SH-SY5Y (cell line): ENCODE data around the gene TPT1.

Experiments
- GATA2 ChIP-seq: IDR thresholded peaks from 2 replicates; pipeline ENCODE4 v1.6.1; 2011; ENCODE audit warnings: mild to moderate bottlenecking, low read depth, low read length
- GATA3 ChIP-seq: IDR thresholded peaks from 2 replicates; pipeline ENCODE4 v1.6.1; 2011; ENCODE audit warnings: low read depth, mild to moderate bottlenecking, low read length, moderate library complexity

DNA sequence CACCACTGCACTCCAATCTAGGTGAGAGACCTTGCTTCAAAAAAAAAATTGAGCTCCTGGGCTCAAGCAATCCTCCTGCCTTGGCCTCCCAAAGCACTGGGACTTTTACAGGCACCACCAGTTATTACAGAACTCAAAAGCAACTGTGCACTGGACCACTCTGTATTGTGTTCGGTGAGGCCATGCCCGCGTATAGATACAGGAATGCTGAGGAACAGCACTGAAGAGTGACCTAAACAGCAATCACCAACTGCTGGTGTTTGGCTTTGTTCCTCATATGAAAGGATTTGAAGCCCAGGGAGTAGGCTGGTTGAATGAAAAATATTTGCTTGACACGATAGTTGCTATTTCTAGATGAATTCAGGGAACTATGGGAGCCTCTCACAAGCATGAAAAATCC lies 47.7 kb upstream of the TPT1 start:
- TF ChIP-seq GATA3: no peak
- no peak for TF ChIP-seq GATA2
